Activated CD8-positive, alpha-beta memory T cell treated with anti-CD3 and anti-CD28 coated beads, Interleukin-2, amount 50 U/mL, for 24 hours (primary cell): Measurements from ENCODE around the gene IGFBP4.

Source experiments
- DNase-seq: peaks from one replicate; pipeline ENCODE4 v3.0.0-alpha.2; 2020; ENCODE audit errors: extremely low read depth

IGFBP4 gene

GRCh38 chr17:40456396-40456951 is 13.2 kb downstream of the IGFBP4 start:
- DNase-seq: no peak

GRCh38 chr17:40457369-40457768 is 14.1 kb downstream of the IGFBP4 start:
- no peak for DNase-seq

- no peak for DNase-seq
Measured at GRCh38 chr17:40457964-40458791, 14.9 kb downstream of the IGFBP4 start.

- DNase-seq: no peak
Measured at GRCh38 chr17:40458851-40459482, 15.7 kb downstream of the IGFBP4 start.

GRCh38 chr17:40459636-40460603 is 16.7 kb downstream of the IGFBP4 start:
- DNase-seq: no peak

DNA sequence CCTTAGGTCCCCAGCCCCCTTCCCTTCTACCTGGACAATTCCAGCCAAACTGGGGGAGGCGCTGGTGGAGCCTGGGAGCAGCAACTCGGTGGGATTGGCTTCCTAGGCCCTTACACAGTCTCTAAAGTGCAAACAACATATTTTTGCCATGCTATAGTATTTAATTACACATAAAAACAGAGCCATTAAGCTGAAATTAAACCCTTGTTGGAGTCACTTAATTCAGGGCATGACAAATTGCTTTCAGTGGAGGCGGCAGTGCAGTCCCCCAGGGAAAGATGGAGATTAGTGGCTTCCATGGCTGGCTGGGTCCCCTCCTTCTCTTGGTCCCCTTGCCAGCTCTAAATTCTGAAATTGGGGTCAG is 17.3 kb downstream of the IGFBP4 start:
- DNase-seq: no peak

DNA sequence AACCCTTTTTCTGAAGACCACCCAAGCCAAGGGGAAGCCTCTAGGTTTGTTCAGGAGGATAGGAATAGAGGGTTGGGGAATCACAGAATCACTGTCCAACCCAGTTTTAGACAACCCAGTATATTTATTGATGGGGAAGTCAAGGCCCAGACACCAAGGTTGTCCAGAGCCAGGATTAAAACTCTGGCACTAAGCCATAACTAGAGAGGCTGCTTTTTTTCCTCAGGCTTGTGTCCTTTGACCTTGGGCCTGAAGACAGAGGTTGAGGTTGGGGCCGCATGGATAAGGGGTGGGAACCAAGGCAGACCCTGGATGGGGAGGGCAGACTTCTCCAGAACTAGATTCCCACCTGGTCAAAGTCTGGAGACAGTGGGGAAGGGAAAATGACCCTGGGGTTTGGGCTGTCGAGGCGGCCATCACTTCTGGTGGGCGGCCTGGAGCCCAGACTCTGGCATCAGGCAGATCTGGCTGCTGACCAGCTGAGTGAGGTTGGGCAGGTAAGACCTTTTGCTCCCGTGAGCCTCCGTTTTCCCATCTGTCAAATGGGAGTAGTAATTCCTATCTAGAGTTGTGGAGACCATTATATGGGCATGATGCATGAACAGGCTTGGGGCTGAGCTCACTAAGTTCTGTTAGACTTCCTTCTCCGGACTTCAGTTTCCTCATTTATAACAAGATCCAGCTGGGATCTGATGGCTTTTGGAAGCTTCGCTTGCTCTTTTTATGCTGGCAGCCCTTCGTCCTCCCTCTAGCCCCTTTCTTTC is 17.9 kb downstream of the IGFBP4 start:
- no peak for DNase-seq

- no peak for DNase-seq
Measured at GRCh38 chr17:40461732-40462342, 18.6 kb downstream of the IGFBP4 start.

GRCh38 chr17:40462343-40463121 is 19.3 kb downstream of the IGFBP4 start:
- DNase-seq: no peak

DNA sequence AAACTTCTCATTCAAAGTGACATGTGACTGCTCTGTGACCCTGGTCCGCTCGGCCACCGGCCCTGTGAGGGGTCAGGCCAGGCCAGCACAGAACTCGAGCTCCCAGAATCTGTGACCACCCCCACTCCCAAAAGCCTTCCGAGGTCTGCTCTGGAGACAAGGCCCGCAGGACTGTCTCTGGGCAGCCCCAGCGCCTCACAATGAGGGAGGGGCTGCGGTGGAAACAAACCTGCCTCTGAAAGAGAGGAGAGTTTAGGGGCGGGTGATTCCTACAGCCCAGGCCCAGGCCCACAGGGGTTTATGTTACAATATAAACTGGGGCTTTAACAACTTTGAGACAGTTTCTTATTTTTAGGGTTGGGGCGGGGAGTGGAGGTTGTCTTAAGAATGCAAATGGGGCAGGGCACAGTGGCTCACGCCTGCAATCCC is 19.9 kb downstream of the IGFBP4 start:
- DNase-seq: no peak

DNA sequence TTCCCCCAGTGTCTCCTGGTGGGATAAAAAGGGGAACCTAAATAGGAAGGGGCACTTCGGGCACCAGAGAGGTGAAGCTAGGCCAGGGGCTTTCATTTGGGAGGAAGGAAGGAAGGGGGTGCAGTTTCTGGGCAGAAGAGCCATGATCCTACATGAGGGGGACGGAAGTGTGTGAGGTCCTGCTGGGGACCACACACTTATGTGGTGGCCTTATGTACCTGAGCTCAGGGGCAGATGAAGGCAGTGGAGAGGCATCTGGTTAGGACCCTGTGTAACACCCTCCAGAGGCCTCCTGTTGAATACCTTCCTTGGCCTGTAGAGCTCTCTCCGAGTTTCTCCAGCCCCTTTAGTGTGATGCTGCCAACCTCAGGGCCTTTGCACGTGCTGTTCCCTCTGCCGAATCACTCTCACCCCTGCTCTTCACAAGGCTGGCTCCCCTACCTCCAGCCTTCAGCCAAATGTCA is 21.2 kb downstream of the IGFBP4 start:
- no peak for DNase-seq

DNA sequence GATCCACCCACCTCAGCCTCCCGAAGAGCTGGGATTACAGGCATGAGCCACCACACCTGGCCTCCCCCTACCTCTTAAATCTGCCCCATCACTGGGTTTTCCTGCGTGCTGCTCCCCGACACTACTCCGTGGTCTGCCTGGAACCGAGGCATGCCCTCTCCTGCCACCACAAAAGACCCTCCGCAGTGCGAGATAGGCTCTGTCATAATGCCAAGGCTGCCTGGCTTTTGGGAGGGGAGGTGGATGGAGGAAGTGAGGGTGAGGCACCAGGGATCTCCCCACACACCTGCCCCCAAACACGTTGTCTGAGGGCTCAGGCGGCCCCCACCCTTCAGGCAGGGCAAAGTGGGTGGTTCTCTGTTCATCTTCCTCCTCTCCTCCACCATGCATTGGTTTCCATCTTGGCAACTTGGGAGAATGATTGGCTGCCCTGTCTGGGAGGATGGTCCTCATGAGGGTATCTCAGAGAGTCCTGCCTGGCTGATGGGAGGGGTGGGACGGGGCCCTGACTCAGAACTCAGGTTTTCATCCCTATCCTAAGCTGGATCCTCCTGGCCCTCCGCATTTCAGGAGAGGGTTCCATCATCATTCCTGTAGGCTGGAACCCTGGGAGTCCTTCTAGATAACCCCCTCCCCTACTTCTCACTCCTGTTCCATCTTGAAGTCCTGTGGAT is 23.2 kb downstream of the IGFBP4 start:
- no peak for DNase-seq

- DNase-seq: no peak
Measured at GRCh38 chr17:40467281-40467867, 24.1 kb downstream of the IGFBP4 start.

GRCh38 chr17:40468560-40468959 is 25.3 kb downstream of the IGFBP4 start:
- DNase-seq: no peak

DNA sequence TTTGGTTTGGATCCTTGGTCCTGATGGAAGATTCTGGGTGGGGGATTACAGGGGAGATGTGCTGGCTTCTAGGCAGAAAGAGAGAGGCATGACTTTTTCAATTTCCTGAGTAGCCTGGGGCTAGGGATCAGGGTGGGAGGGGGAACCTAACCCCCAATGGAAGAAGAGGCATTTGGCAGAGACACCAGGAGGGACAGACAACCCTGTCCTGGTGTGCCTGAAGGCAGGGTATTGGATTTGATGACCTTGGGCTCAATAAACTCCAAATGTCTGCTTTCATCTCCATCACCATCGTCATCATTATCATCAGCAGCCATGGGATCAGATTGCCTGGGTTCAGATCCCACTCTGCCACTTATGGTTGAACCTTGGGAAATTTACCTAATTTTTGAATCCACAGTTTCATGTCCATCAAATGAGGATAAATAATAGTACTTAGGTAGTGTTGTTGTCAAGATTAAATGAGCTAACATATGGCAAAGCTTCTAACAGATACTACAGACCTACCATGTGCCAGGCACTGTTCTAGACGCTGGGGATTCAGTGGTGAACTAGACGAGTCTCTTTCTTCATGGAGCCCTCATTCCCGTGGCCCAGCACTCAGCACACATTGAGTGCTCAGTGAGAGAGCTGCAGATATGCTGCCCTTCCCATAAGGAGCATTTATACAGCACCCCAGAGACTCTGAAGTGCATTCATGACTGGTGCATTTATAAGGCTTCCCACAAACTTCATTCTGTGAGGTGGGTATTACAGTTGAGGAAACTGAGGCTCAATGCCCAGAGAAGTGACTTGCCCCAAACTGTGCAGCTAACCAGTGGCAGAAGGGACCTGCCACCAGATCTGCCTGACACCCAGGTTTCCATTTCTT is 26.8 kb downstream of the IGFBP4 start:
- DNase-seq: no peak

DNA sequence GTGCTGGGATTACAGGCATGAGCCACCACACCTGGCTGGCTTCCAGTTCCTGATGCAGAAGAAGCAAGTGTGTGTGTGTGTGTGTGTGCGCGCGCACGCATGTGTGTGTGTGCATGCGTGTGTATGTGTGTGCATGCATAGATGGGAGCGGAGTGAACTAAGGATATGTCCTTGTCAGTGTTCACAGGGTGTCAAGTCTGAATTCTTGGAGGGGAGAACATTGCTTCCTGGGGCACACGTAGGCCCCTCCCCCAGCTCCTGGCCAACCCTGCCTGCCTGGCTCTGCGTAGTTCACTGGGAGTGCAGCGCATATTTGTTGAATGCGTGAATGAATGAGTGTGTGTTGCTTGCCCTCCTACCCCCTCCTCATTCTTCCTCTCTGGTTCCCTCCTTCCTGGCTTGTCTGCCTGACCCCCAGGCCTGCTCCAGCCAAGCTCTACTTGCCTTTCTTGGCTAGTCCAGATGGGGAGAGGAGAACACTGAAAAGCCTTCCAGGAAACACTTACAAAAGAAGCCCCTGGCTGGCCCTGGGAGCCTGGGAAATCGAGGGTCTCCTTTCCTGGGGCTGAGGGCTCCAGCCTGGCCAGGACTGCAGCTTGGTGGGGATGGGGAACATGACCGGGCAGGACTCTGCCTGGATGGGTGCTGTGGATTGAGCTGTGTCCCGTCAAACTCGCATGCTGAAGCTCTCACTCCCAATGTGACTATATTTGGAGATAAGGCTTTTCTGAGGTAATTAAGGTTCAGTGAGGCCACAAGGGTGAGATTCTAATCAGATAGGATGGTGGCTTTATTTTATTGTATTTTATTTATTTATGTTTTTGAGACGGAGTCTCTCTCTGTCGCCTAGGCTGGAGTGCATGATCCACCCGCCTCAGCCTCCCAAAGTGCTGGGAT is 27.9 kb downstream of the IGFBP4 start:
- no peak for DNase-seq
